Fibroblast of lung (primary cell): ENCODE data around the gene HUNK.

Source experiments
- EZH2 ChIP-seq: IDR thresholded peaks from 2 replicates; pipeline ENCODE4 v1.5.1; 2012; ENCODE audit warnings: low read length, control low read depth, mild to moderate bottlenecking; ENCODE audit errors: missing control alignments
- TF ChIP-seq, protein P1 (sequence below), 2 donors: IDR thresholded peaks in 1 of 2; conservative IDR thresholded peaks in 1 of 2; 1 replicate in 1 of 2; 2 replicates in 1 of 2; pipeline ENCODE4 v1.5.1; 2011 to 2012; ENCODE audit warnings: low read length in 2 of 2, control low read depth in 1 of 2, inconsistent platforms in 1 of 2, low read depth in 1 of 2, mild to moderate bottlenecking in 1 of 2

DNA sequence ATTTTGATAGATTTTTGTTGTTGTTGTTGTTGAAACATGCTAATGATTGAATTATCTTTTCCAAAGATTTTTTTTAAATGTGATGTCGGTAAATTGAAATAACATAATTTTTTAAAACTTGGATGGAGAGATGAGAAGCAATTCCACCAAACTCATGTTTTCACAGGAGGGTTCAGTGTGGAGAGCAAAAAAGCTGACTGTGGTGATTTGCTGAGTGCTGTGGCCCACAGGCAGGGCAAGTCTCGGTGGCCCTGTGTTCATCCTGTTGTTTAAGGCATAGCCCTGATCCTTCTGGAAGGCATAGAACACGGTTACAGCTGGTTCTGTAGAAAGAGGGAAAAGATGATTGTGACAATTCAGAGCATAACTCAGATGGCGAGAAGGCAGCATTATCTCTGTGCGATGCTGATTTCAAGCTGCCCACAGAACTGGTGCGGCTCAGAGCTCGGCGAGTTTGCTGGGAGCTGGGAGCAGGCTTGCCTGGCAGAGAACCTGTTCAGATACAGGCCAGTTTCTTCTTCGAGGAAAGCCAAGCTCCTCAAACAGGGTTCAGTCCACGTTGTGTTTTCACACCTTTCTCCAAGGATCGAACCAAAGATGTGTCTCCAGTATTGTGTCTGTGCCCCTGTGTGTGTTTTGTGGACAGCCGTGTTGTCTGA lies 127.1 kb downstream of the HUNK start:
- TF ChIP-seq, protein P1, sequence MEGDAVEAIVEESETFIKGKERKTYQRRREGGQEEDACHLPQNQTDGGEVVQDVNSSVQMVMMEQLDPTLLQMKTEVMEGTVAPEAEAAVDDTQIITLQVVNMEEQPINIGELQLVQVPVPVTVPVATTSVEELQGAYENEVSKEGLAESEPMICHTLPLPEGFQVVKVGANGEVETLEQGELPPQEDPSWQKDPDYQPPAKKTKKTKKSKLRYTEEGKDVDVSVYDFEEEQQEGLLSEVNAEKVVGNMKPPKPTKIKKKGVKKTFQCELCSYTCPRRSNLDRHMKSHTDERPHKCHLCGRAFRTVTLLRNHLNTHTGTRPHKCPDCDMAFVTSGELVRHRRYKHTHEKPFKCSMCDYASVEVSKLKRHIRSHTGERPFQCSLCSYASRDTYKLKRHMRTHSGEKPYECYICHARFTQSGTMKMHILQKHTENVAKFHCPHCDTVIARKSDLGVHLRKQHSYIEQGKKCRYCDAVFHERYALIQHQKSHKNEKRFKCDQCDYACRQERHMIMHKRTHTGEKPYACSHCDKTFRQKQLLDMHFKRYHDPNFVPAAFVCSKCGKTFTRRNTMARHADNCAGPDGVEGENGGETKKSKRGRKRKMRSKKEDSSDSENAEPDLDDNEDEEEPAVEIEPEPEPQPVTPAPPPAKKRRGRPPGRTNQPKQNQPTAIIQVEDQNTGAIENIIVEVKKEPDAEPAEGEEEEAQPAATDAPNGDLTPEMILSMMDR (conservative IDR thresholded peaks at IDR 0.05 in 1 of 2, IDR thresholded peaks at IDR 0.05 in 1 of 2; ENCODE audit: low read depth in 1 of 2, low read length in 2 of 2) = no peak
- TF ChIP-seq EZH2 = no peak
